GM12864 (cell line): ENCODE results near the gene GNAS.

Experiments
- DNase-seq: peaks from one replicate; pipeline ENCODE4 v3.0.0-alpha.2; 2011; ENCODE audit warnings: low read depth
- H3K4me3 ChIP-seq: 2 replicates; pipeline ENCODE4 v1.5.1; 2011; ENCODE audit warnings: mild to moderate bottlenecking, low read depth, low read length, control low read depth
- CTCF ChIP-seq: IDR thresholded peaks from 2 replicates; pipeline ENCODE4 v1.5.1; 2011; ENCODE audit warnings: low read depth, mild to moderate bottlenecking, moderate library complexity, low read length, control low read depth, inconsistent platforms; ENCODE audit errors: missing control alignments

GNAS gene

GRCh38 chr20:58837717-58838116, 14.8 kb upstream of the GNAS start:
- no peak for DNase-seq
- TF ChIP-seq CTCF, result no peak
- no peak overlapping the region for H3K4me3 ChIP-seq

GRCh38 chr20:58838174-58838573, 14.3 kb upstream of the GNAS start:
- no peak overlapping the region for H3K4me3 ChIP-seq
- TF ChIP-seq CTCF, result no peak
- no peak for DNase-seq

- DNase-seq, result no peak
- no peak overlapping the region for H3K4me3 ChIP-seq
- TF ChIP-seq CTCF, result peak; percentile 38
Observed at GRCh38 chr20:58839474-58839874, 13.0 kb upstream of the GNAS start.

- no peak overlapping the region for H3K4me3 ChIP-seq
- TF ChIP-seq CTCF, result no peak
Observed at GRCh38 chr20:58839991-58840747, 12.3 kb upstream of the GNAS start.

GRCh38 chr20:58840816-58841538, 11.5 kb upstream of the GNAS start:
- H3K4me3 ChIP-seq, result no peak overlapping the region
- DNase-seq, result no peak
- no peak for TF ChIP-seq CTCF

More at GRCh38 chr20:58839991-58840747, 12.3 kb upstream of the GNAS start:
- no peak for DNase-seq

- DNase-seq, result no peak
- no peak overlapping the region for H3K4me3 ChIP-seq
- TF ChIP-seq CTCF, result no peak
Observed at GRCh38 chr20:58841539-58842264, 10.8 kb upstream of the GNAS start.
